ENCODE data around the gene PDIA5.

PDIA5 gene

DNA sequence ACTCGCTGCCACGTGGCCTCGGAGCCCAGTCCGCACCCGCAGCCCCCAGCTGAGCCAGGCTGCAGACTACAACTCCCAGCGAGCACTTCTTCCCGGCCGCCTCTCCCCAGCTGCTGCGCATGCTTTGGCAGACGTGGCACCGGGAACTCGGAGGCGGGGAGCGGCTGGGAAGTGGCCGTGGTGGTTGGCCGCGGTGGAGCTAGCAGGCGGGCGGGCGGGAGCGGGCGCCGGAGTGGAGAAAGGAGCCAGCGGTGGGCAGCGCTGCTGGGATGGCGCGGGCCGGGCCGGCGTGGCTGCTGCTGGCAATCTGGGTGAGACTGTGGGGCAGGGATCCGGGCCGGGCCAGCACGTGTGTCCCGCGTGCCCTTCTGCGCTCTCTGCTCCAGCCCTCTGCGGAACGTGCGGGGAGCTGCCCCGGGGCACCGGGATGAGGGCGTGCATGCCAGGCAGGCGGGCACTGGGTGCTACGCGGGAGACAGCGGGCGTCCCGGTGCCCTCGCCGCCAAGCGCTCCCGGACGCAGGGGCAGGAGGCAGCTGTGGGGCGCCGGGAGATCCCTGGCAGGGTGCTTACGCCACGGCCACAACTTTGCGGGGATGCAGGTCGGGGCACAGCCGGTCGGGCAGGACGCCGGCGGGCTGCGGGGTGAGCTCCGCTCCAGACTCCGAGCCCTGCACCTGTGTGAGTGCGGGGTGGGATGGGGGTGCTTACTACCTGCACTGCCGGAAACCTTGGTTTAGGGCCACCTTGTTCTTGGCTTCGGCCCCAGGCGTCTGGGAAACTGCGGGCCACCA, at the start of gene PDIA5:
Gene PDIA5, plus strand, starts transcription at position 130 of the 793 bp plus-strand sequence. Its CDS starts 140 bp downstream, at position 270.
- peak; percentile 72 for DNase-seq

DNA sequence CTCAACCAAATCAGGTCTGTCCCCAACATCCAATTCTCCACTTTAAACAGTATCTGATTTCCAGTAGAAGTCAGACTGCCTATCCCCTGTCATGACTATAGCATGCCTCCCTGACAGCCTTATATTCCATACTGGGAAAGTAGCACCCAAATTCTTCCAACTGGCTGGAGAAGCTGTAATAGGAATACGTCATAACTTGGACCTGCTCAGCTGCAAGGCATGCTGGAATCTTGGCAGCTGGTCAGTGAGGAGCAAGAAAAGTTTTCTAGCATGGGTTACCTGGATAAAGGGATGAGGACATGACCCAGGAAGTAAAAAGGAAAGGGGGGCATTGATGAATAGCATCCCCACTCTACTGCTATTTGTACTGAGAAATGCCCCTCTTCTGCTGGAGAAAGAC, 48.1 kb upstream of the PDIA5 start:
- DNase-seq: no peak

DNA sequence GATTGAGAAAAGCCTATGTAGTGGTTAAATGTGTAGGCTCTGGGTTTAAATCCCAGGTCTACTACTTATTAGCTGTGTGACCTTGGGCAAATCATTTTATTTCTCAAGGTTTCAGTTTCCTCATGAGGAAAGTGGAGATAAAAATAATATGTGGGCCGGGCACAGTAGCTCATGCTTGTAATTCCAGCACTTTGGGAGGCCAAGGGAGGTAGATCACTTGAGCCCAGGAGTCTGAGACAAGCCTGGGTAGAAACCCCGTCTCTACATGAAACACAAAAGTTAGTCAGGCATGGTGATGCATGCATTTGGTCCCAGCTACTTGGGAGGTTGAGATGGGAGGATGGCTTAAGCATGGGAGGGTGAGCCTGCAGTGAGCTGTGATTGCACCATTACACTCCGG, 47.7 kb upstream of the PDIA5 start:
- DNase-seq: no peak

DNA sequence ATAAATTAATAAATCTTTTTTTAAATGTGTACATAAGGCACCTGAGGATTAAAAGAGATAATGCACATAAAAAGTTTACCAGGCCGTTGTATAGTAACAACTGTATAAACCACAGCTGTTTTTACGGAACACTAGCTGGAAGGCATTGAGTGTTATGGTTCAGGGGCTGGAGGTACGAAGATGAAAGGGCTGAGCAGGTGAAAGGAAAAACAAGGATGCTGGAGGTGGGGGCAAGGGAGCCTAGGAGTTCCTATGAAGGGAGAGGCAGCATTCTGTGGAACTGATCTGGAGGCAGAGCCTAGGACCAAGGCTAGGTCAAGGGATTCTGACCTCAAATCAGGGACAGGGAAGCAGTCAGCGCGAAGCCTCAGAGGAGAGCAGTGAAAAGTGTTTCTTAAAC, 47.2 kb upstream of the PDIA5 start:
- DNase-seq: no peak

DNA sequence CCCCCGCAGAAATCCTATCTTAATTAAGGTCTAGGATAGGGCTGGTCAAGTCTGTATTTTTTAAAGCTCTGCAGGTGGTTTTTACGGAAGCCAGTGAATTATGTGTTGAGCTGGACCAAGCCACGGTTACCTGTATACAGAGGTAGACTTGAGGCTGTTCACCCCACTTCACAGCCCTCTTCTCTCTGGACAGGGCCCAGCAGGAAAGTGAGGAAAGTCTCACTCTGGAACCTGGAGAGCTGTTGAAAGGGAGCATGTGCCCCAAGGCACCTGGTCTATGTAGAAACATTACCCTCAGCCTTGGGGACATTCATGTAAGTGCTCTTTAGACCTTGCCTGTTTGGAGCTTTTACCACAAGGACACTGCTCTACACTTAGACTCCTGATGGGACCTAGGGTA, 46.1 kb upstream of the PDIA5 start:
- DNase-seq: no peak

DNA sequence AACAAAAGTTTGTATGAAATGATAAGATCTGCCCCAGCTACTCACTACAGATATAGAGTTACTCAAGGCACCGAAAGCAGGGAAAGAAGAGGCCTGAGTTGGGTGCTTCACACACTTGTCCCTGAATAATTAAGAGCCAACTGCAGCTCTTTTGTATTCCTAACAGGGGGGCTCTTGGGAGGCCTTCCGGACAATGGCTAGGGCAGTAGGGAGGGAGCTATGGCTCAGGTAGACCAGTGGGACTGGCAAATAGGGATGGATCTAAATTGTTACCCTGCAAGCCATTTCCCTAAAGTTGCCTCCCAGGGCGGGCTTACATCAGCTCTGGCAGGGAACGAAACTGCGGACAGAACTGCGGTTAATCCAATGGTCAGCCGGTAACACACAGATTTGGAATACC, 45.4 kb upstream of the PDIA5 start:
- DNase-seq: no peak

DNA sequence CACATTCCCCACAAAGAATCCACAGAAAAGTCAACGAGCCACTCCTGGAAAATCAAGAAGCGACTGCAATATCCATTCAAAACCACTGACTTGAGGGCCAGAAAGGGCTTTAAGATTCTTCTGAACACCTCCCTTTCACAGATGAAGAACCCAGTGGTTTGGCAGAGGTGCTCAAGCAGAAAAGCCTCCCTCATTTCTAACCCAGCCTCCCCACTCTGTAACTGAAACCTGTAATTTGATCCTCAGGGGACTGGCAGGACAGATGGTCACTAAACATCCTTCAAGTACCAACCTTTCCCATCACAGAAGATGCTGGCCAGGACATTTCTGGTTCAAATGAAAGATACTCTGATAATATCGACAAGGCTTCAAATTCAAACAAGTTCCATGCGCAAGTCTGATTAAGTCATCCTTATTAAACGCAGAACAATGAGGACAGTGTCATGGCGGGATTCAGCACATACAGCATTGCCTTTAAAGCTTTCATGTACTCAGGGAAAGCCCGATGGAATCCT, 44.8 kb upstream of the PDIA5 start:
- DNase-seq: no peak

DNA sequence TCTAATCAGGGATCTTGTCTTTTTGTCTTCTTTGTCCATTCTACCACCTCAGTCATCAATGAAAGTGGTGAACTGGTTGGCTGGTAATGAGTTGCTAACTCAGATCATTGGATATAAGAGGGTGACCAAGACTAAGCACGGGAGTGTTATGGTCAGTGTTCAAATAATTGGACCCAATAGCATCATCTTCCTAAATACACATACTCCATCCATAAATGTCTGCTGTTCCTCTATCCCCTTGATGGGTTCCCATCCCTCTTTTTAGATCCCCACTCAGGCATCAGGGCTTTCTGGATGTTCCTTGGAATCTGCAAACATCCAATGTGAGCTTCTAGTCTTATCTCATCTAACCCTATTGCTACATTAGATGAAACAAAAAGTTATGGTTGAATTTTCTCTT, 42.8 kb upstream of the PDIA5 start:
- DNase-seq: no peak

DNA sequence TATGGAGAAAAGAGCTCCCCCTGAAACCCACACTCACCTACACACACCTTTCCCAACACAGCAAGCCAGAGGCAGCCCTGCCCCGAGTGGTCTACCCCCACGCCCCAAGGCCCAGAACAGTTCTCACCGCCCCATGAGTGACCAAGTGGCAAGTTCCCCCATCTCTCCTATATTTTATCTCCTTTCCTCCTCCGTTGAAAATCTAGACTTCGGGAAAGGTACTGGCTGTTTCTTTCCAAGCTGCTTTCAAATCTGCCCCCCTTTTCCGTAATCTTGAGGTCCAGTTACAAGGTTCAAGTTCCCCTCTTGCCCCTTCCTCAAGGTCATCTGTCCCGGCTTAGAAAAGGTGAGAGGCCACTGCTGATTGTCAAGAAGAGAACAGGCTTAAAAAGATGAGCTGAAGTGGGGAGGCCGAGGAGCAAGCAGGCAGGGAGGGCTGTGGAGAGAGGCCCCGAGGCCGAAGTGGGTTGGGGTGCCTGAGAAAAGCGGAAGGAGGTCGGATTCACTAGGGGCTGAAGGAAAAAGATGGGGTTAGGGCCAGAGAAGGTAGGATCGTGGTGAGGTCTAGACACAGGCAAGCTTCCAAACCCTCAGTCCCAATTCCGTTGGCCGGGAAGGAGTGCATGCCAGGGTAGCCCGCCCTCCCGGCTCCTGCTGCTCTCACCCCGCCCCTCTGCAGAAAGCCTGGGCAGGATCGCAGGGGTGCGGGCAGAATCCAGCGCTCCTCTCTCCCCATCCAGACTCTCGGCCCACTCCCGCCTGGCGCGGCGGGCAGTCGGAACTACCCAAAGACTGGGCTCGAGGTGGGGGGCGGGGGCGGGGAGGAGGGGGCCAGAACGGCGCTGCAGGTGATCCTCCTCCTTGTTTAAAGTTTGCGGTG, 40.9 kb upstream of the PDIA5 start:
- no peak for DNase-seq

DNA sequence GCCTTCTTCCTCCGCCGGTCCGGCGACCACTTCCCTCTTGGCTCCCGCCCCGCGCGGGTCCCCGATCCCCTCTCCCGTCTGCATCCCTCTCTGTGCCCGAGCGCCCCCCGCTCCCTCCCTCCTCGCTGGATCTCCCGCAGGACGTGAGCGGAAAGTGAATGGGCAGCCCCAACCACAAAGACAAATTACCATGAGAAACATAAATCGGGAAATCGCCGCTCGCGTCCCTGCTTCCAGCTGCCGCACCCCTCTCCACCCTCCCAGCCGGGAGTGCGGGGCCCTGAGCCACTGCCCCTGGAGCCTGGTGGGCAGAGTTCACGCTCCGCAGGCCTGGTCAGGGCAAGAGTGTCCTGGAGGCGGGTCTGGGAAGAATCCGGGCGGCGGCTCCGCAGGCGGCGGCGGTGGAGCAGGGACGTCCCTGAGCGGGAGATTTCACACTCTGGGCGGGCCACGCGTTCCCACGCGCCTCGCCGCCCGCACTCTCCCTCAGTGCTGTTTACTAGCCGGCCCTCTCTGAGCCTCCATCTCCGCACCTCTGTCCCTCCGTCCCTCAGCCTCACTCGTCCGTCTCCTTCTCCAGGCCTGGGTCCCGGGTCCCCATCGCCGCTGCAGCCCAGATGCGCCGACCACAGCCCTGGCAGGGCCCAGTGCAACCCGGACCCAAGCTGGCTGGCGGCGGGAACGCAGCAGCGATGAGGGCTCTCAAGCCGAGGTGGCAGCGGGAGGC, 40.1 kb upstream of the PDIA5 start:
- DNase-seq: peak; percentile 15

DNA sequence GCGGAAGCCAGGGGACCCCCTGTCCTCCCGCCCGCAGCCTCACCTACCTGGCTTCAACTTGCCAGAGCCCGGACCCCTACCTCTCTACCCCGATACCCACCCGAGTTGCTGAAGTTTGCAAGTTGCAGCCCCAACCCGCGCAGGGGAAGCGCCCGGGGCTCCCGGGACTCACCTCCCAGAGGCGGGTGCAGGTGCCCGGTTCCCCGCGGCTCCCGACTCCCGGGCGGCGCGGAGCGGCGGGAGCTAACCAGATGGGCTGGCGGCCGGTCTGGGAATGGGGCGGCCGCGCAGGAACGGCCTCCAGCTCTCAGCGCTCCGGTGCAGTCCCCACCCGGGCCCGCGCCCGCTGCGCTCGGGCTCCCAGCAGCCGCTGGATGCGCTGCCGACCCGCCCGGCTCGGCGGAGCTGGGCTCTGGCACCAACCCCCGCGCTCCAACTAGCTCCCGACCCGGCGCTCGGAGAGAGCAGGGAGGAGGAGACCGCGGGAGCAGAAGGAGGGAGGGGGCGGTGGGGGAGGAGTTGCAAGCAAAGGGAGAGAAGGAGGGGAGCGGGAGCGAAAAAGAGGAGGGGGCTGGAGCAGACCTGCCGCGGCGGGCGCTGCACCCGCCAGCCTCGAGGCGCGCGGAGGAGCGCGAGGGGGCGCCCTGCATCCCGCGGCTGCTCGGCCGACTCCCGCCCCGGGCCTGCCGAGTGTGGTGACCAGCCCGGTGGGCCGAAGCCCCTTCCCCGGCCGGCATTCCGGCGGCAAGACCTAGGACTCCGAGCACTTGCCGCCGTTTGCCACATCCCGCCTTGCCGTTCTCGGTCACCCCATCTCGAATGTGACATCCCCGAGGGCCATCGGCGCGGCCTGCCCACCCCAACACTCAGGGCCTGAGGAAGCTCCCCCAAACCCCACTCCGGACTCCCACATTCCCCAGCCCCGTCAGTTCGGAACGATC, 39.3 kb upstream of the PDIA5 start, which contains the start of gene SEMA5B:
Gene SEMA5B, minus strand, starts transcription at position 472 of the 941 bp plus-strand sequence. CDS start 66,500 bp downstream, outside the sequence.
- DNase-seq: peak; percentile 21

DNA sequence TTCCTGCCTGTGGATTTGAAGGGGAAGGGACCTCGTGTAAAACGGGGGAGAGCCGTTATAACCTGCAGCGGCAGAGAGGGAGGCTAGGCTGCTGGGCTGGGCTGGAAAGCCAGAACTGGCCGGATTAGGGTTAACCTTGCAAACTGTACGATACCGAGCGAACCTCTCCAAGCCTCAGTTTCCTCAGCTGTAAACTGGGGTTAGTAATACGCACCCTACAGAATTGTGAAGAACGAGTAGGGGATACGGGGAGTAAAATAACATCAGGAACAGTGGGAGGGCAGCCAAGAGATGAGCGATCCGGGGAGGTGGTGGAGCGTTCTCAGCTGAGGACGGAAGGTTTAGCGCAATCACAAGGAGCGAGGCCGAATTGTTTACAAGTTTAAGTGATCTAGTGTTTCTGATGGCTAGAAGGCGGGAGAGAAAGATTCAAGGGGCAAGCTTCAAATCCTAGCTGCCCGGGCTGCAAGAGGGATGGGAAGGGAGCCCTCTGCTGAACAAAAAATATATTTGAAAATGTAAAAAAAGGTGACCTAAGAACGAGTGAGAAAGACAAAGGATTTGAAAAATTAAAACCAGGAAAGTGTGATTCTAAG, 38.5 kb upstream of the PDIA5 start:
- DNase-seq: no peak

DNA sequence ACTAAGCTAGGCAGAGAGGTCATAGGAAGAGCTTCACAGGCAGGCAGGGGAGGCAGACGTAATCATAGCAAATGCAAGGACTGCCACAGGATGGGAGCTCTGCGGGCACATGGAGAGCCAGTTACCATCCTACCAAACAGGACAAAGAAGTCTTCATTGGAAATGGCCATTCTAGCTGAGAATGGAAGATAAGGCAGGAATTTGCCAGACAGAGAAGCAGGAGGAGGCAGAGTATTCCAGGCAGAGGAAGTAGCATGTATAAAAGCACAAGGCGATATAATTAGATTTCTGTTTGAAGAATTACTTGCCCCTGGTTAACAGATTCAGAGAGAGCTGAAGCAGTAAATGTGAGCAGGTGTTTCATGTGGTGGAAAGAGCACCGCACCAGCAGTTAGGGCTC, 35.8 kb upstream of the PDIA5 start:
- no peak for DNase-seq

DNA sequence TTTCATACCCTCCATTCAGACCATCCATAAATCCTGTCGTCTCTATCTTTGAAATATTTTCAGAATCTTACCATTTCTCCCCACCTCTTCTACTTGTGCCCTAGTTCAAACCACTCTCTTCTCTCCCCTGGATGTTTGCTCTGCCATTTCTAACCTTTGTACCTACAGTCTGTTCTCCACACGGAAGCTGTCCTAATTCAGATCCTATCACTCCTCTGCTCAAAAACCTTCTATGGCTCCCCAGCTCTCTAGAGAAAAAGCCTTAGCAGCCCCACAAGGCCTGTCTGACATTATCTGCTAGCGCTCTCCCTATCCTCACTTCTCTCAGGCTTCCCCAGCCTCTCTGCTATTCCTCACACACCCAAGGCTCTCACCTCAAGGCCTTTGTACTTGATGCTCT, 34.8 kb upstream of the PDIA5 start:
- DNase-seq: no peak

DNA sequence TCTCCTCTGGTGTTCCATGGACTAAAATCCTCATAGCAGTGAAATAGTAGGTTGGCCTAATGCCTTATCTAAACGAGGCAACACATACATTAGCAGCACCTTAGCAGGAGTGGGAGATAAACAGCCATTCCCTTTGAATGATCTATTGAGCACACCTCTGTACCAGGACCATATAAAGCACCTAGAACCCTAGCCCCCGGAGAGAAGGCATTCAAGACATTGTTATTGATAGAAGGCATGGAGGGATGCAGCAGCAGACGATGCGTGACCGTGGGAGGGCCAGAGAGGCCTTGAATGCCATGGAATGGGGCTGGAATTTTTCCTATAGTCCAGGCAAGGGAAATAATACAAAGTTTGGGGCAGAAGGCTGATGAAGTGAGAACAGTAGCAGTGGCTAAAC, 32.7 kb upstream of the PDIA5 start:
- DNase-seq: no peak

DNA sequence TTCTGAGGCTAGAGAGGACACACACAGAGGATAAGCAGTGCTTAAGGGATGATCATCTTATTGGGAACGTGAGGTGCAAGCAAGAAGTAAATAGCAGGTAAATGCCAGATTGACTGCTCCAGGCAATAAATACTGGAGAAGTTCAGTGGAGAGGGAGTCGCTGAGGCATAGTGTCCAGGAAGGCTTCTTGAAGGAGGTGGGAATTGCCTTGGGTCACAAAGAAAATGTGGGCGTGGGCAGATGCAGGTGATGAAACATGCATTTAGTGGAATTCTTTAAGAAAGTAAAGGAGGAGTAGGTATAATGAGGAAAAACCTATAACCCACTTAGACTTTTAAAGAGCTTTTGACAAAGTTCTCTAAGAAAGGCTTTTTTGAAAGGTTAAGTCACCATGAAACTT, 31.8 kb upstream of the PDIA5 start:
- no peak for DNase-seq

DNA sequence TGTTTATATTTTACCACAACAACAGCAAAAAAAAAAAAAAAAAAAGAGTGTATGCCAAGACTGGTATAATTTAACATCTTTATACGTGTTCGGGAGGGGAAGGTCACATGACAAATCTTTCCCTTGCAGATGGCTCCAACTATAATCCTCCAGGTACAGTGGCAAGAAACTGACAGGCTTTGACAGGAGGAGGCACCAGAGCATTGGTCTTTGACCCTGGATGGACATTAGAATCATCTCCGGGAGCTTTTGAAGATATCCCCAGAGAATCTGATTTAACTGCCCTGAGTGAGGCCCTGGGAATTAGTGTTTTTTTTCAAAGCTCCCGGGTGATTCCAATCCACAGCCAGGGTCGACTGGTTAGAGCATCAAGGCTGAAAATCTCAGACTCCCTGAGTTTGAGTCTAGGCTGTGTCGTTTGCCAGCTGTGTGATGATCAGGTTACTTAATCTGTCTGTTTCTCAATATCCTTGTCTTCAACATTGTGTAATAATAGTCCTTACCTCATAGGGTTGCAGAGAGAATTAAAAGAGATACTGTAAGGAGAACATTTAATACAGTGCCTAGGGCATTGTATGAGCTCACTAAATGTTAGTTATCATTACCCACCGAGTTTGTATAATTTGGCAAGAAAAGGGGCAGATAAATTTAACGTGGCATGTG, 30.3 kb upstream of the PDIA5 start:
- no peak for DNase-seq

DNA sequence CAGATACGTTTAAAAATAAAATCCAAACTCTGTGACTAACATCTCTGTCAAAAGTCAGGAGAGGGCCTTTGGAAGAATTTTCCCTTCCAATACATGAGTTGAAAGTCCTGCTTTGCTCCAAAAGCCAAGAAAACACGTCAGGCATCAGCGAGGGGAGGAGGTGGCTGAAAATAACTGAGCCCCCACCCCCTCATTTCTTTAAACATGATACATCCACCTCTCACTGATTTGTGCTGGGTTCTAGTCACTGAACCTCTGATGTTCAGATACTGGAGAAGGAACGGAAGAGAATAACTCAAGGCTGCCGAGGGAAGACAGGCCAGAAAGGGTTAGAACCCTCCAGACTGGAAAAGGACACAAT, 29.8 kb upstream of the PDIA5 start:
- no peak for DNase-seq

DNA sequence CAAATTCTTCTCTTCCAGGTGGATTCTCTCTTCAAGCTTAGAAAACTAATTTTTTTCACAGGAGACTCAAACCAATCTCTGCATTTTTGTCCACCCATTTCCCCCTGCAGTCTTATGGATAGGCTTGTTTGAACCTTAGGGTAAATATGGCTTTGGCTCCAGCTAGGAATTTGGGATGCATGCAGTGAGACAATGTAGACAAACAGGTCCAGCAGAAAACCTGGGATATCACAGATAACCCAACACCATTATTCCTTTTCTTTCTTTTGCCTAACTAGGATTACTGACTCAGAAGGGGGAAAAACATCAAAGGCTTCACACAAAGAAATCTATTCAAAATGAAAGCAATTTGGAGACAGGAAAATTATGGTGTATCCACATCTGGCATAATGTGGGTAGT, 28.1 kb upstream of the PDIA5 start:
- DNase-seq: no peak

DNA sequence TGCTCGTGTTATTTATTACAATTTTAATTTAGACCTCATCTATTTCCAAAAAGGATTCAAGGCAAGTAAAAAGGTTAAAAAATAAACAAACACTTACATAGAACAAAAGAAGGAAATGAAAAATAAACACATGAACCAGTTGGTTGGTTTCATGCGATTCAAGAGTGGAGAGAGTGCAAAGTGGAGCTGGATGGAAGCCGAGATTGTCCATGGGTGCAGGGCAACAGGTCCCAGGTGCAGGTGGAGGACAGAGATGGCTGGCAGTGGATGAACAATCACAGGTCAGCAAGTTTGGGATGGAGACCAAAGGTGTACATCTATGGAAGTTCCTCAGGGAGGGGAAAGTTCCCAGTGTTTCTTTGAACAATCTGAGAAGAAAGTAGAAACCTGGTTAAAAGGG, 27.6 kb upstream of the PDIA5 start:
- no peak for DNase-seq

DNA sequence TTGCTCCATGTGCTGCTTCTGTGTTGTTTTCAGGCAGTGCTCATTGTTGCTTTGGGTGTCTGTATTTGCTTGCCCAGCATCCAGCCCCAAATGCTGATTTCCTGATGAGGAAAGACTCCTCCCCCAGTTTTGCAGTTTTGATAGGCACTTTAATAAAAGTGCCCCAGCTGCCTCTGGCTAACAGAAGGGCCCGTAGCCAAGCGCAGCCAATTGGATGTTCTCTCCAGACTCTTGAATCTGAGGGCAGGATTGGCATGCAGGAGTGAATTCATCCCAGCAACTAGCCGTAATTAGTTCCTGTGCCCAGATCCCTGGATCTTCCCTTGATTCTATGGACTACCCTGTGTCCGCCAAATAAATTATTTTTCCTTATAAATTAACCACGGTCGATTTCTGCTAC, 24.4 kb upstream of the PDIA5 start:
- no peak for DNase-seq

Measured in activated CD8-positive, alpha-beta memory T cell treated with anti-CD3 and anti-CD28 coated beads, Interleukin-2, amount 50 U/mL, for 4 hours (primary cell).